ENCODE measurements around the gene PRKN.

PRKN gene

DNA sequence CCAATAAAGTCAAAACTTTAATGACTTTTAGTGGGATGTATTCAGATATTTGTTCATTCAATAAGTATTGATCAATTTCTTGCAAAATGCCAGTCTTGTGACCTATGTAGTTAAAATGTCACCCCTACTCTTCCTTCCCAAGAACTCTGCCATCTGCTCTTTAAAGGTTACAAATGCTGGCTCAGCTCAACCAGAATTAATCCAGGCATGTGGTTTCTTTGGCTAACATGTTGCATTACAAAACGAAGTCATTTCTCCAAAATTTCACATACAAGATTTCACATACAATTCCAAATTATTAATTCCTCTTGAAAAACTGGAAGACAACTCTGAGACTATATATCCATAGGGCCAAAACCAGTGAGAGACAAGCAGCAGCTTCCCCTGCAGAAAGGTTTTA, 395.7 kb downstream of the PRKN start:
- no peak for DNase-seq (ENCODE audit: low read depth in 2 of 3, low spot score in 1 of 3)

DNA sequence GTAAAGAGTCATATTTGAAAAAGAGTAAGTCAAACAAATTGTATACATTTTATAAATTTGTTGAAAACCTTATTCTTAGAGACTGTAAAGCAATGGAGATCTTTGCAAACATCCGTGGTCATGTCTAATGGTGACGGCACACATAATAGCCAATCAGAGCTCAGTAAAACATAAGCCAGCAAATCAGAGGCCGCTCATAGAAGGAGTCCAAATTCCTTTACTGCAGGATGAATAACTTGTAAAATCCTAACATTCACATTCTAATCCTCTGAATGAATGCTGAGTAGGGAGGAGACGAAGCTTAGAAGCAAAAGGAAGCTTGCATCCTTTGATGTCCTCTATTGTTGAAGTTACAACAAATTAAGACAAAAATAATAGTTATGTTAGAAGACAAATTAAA, 401.7 kb downstream of the PRKN start:
- DNase-seq (ENCODE audit: low read depth in 2 of 3, low spot score in 1 of 3), result no peak

GRCh38 chr6:162325051-162325450, 402.5 kb downstream of the PRKN start:
- DNase-seq (ENCODE audit: low read depth in 2 of 3, low spot score in 1 of 3), result no peak

DNA sequence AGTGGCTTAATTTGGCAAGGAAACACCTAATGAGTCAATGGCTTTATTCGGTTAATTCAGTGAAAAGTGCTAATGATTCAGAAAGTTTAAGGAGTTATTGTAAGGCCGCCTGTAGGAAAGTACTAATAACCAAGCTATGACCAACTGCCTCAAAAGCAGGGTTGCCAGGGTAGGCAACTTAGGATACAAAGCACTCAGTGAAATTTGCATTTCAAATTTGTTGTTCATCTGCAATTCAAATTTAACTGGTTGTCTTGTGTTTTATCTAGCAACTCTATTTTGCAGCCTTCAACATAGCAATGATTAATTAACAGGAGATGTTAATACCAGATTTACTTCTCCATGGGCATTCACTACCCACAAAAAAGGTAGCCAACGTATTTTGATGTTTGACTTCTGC, 412.3 kb downstream of the PRKN start:
- DNase-seq (ENCODE audit: low read depth in 2 of 3, low spot score in 1 of 3), result no peak

GRCh38 chr6:162313922-162314660, 413.5 kb downstream of the PRKN start:
- DNase-seq (ENCODE audit: low read depth in 2 of 3, low spot score in 1 of 3), result no peak

DNA sequence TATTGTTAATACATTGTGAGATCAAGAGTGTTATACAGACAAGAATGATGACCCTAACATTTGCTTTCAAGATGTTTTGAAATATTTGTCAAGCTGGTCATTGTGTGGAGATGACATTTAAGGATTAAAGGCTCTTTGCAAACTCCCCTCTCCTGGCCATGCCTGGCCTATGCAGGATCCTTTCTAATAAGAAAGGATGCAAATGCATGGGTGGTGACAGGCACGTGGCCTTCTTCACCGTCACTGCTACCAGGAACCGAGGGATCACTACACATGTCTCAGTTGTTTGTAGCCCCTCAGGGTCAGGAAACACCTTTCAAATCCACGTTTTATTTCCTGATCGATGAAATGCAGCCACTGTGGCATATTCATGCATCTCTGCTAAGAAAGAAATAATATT, 419.7 kb downstream of the PRKN start:
- DNase-seq (ENCODE audit: low read depth in 2 of 3, low spot score in 1 of 3), result no peak

DNA sequence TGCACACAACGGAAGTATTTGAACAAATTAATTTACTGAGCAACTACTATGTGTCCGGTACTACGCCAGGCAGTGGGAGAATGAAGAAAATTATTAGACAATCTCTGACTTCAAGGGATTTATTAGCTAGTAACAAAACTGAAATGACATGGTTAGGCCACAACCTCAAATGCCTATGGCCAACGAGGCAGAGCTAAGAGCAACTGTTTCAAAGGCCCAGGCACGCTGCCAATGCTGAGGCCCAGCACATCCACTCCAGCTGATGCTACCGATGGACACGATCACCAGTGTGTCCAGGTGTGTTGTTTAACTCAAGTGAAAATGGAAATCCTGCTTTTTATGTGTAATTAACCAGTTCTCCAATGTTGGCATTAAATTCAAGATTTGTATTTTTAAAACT, 420.9 kb downstream of the PRKN start:
- no peak for DNase-seq (ENCODE audit: low read depth in 2 of 3, low spot score in 1 of 3)

DNA sequence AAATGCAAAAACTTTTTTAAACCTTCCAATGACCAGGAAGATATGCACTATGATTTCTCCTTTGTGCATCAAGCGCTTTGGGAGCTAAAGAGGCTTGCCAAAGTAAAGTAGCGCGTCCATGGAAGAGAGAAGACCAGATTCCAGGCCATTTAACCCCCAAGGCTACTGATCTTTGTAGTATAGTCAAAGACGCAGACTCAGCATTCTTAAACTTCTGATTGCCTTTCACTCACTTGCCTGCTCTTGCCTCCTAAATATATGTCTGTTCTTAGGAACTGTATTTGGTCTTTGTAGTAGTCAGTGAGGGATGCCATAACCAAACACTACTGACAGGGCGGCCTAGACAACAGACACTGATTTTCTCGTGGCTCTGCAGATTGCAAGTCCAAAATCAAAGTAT, 426.4 kb downstream of the PRKN start:
- DNase-seq (ENCODE audit: low read depth in 2 of 3, low spot score in 1 of 3), result no peak

- DNase-seq (ENCODE audit: low read depth in 2 of 3, low spot score in 1 of 3), result no peak
Measured at GRCh38 chr6:162294029-162294428, 433.5 kb downstream of the PRKN start.

DNA sequence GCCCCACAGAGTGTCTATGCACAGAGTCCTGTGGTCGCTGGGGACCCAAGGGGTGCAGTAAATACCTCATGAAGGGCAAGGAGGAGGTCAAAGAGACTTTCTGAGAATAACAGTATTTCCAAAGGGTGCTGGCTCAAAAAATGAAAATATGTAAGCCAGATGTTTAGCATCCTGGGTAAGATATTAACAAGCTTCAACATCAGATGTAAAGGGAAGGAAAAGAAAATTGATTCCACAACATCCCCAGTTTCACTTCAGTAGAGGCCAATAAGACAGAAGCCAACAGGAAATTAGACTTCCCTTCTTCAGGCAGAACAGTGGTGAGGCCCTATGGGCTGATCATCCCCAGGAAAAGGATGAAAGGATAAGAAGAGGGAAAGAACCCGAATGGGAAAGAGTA, 434.7 kb downstream of the PRKN start:
- no peak for DNase-seq (ENCODE audit: low read depth in 2 of 3, low spot score in 1 of 3)

DNA sequence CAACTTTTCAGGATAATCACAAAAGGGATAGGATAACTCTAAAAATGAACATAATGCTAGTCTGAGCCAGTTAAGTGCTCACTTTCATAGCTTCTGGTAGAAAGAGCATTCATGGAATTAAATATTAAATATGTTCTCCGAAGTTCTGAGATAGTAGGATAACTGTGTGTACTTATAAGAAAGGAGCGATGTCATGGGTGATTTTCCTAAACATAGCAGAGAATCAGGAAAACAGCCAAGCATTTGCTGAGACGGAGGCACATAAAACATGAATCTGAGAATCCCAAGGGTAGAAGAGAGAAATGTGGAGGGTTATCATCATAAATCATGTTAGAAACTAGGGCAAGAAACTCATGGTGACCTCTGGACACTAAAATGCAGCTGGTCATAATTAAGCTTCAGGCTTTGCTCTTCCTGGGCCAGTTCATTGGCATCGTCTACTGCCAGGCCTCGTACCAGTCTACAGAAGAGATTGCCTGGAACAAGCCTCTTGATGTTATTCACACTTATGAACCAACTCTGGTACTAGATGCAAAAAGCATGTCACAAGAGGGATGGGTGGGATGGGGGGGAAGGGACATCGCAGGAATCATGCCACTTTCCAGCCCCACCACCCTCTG, 436.6 kb downstream of the PRKN start:
- no peak for DNase-seq (ENCODE audit: low read depth in 2 of 3, low spot score in 1 of 3)

DNA sequence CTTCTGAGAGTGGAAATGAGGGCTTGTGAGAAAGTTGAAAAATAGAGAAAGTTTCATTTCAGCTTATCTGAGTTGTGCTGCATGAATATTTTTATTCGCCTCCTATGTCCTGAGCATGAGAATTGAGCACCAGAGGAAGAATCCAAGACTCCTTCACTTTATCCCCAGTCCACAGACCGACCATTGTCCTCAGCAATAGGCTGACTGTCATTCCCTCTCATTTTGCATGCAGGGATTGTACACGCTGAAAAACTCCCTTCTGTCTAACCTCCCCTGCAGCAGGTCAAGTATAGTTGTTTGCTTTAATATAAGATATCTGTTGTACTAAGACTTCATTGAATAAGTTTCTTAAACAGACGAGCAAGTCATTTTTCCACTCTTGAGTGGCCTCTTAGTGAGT, 437.6 kb downstream of the PRKN start:
- no peak for DNase-seq (ENCODE audit: low read depth in 2 of 3, low spot score in 1 of 3)

GRCh38 chr6:162273986-162274385, 453.6 kb downstream of the PRKN start:
- no peak for DNase-seq (ENCODE audit: low read depth in 2 of 3, low spot score in 1 of 3)

GRCh38 chr6:162271922-162272321, 455.6 kb downstream of the PRKN start:
- no peak for DNase-seq (ENCODE audit: low read depth in 2 of 3, low spot score in 1 of 3)

DNA sequence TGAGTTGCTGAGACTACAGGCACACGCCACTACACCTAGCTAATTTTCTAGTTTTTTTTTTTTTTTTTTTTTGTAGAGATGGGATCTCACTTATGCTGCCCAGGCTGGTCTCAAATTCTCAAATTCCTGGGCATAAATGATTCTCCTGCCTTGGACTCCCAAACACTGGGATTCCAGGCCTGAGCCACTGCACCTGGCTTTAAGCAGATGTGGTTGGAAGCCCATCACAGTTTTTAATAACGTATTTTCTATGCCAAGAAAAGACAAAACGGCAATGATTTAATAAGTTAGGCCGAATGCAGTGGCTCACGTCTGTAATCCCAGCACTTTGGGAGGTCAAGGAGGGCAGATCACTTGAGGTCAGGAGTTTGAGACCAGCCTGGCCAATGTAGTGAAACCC, 456.6 kb downstream of the PRKN start:
- DNase-seq (ENCODE audit: low read depth in 2 of 3, low spot score in 1 of 3), result no peak

- DNase-seq (ENCODE audit: low read depth in 2 of 3, low spot score in 1 of 3), result no peak
Measured at GRCh38 chr6:162267641-162268040, 459.9 kb downstream of the PRKN start.

DNA sequence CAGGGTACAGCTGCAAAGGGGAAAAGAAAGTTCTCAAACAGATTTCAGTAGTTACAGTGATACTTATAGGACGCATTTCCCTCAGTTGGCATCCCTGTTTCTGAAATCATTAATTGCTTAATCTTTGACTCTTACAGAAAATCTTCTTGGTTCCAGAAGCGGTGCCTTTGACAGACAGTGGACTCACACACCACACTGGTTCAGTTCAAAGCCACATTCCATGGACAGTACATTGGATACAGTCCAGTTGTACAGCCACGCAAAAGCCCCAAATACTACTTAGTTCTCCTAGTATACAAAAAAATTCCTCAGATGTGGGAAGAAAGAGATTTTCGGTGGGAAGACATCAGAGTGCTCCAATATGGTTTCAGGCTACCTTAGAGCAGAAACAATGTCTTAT, 460.4 kb downstream of the PRKN start:
- DNase-seq (ENCODE audit: low read depth in 2 of 3, low spot score in 1 of 3), result no peak

- no peak for DNase-seq (ENCODE audit: low read depth in 2 of 3, low spot score in 1 of 3)
Measured at GRCh38 chr6:162264581-162264980, 463.0 kb downstream of the PRKN start.

- DNase-seq (ENCODE audit: low read depth in 2 of 3, low spot score in 1 of 3), result no peak
Measured at GRCh38 chr6:162262466-162263196, 464.9 kb downstream of the PRKN start.

DNA sequence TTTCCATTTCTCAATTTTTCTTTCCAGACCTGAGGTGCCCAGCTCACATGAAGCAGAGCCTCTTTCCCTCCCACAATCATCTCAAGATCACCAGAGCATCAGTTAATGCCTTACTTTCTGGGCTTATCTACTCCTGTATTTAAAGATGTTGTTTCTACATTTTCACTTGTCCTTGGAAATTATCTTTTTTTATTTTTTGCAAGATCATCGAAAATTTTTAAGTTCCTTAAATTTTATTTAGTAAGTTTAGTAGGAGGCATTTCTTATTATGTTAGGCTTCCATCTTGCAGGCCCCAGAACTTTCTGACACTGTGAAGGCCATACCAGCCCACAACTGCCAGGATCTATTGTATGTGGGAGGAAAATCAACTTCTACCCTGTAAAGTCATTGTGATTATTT, 466.0 kb downstream of the PRKN start:
- DNase-seq (ENCODE audit: low read depth in 2 of 3, low spot score in 1 of 3), result no peak

- no peak for DNase-seq (ENCODE audit: low read depth in 2 of 3, low spot score in 1 of 3)
Measured at GRCh38 chr6:162260027-162260426, 467.5 kb downstream of the PRKN start.

DNA sequence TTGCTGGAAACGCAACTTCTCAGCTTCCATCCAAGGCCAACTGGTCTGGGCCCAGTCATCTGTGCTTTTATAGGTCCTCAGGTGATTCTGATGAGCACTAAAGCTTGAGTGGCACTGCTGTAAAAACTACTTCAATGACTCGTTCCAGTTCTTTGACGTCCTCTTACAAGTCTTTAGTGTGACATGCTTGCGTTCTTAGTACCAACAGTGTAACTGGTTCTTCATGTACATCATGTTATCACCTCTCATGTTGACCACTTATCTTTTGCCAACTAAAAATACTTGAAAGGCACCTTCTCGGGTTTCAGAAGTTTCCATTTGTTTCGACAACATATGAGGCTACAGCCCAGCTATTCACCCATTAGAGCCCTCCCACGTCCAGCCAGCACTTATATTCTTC, 468.9 kb downstream of the PRKN start:
- DNase-seq (ENCODE audit: low read depth in 2 of 3, low spot score in 1 of 3), result no peak
